HepG2 (cell line): Measurements from ENCODE around the gene CRISPLD2. TPM values are rescaled to one million over a fixed set of nuclear protein-coding genes. Genes with fewer than 3 reads are reported as not detected.

Experiments used
- ATF7 ChIP-seq, 2 experiments: fragments of 450-650 bp in 1 of 2; sonication (generic) in 1 of 2; formaldehyde crosslinking in 1 of 2; IDR thresholded peaks; 2 replicates each; pipeline versions ENCODE4 v1.4.0 to v1.6.1; 2016 to 2020; ENCODE audit warnings: antibody characterized with exemption in 1 of 2, mild to moderate bottlenecking in 1 of 2, missing genetic modification reagents in 1 of 2
- BRF2 ChIP-seq: sonication (generic); formaldehyde crosslinking; IDR thresholded peaks from 2 replicates; pipeline ENCODE4 v1.8.1; 2022; ENCODE audit warnings: mild to moderate bottlenecking, missing genetic modification reagents
- FOXM1 ChIP-seq: sonication (generic); formaldehyde crosslinking; IDR thresholded peaks from 2 replicates; pipeline ENCODE4 v1.5.0; 2020; ENCODE audit warnings: missing genetic modification reagents
- FOXP1 ChIP-seq, 2 experiments: fragments of 450-650 bp in 1 of 2; IDR thresholded peaks; 2 replicates each; pipeline ENCODE4 v1.6.1; 2017 to 2018; ENCODE audit warnings: antibody characterized with exemption in 1 of 2
- GZF1 ChIP-seq: sonication (generic); formaldehyde crosslinking; IDR thresholded peaks from 2 replicates; pipeline ENCODE4 v1.5.1; 2020; ENCODE audit warnings: mild to moderate bottlenecking, missing genetic modification reagents
- HNF4G ChIP-seq, 2 experiments: sonication (generic) in 1 of 2; formaldehyde crosslinking in 1 of 2; IDR thresholded peaks; 2 replicates each; pipeline versions ENCODE4 v1.4.0 to v1.6.1; 2011 to 2020; ENCODE audit warnings: borderline replicate concordance in 2 of 2, low read depth in 2 of 2, mild to moderate bottlenecking in 2 of 2, low read length in 1 of 2, missing genetic modification reagents in 1 of 2, moderate library complexity in 1 of 2
- MEIS2 ChIP-seq: sonication (generic); formaldehyde crosslinking; IDR thresholded peaks from 2 replicates; pipeline ENCODE4 v1.9.0; 2021; ENCODE audit warnings: mild to moderate bottlenecking, missing genetic modification reagents
- NR0B2 ChIP-seq: sonication (generic); formaldehyde crosslinking; IDR thresholded peaks from 2 replicates; pipeline ENCODE4 v1.4.0; 2020; ENCODE audit warnings: mild to moderate bottlenecking, missing genetic modification reagents
- PHF8 ChIP-seq: sonication (generic); formaldehyde crosslinking; IDR thresholded peaks from 2 replicates; pipeline ENCODE4 v1.5.0; 2020; ENCODE audit warnings: missing genetic modification reagents
- POLR2G ChIP-seq: fragments of 200-400 bp; formaldehyde crosslinking; IDR thresholded peaks from 2 replicates; pipeline ENCODE4 v1.6.1; 2018; ENCODE audit warnings: mild to moderate bottlenecking, low read depth, low read length, moderate library complexity
- RXRA ChIP-seq: sonication (generic); formaldehyde crosslinking; IDR thresholded peaks from 2 replicates; pipeline ENCODE4 v1.5.1; 2020; ENCODE audit warnings: missing genetic modification reagents
- SPEN ChIP-seq: sonication (generic); formaldehyde crosslinking; IDR thresholded peaks from 2 replicates; pipeline ENCODE4 v1.5.1; 2020; ENCODE audit warnings: low read depth, mild to moderate bottlenecking, missing genetic modification reagents
- U2AF2 ChIP-seq: fragments of 200-400 bp; formaldehyde crosslinking; IDR thresholded peaks from 2 replicates; pipeline ENCODE4 v1.6.1; 2017; ENCODE audit warnings: low read depth, mild to moderate bottlenecking, low read length
- ZBTB20 ChIP-seq: sonication (generic); formaldehyde crosslinking; IDR thresholded peaks from 2 replicates; pipeline ENCODE4 v1.8.1; 2023; ENCODE audit warnings: missing genetic modification reagents, low read depth, mild to moderate bottlenecking, borderline replicate concordance
- ZKSCAN1 ChIP-seq: fragments of 150-350 bp; IDR thresholded peaks from 2 replicates; pipeline ENCODE4 v1.6.1; 2014; ENCODE audit warnings: low read length
- ZMAT3 ChIP-seq: sonication (generic); formaldehyde crosslinking; conservative IDR thresholded peaks from 2 replicates; pipeline ENCODE4 v1.7.0; 2021; ENCODE audit warnings: missing genetic modification reagents
- ZNF121 ChIP-seq: sonication (generic); formaldehyde crosslinking; IDR thresholded peaks from 2 replicates; pipeline ENCODE4 v1.5.0; 2020; ENCODE audit warnings: mild to moderate bottlenecking, missing genetic modification reagents
- ZNF362 ChIP-seq: sonication (generic); formaldehyde crosslinking; IDR thresholded peaks from 2 replicates; pipeline ENCODE4 v1.4.0; 2020; ENCODE audit warnings: missing genetic modification reagents, mild to moderate bottlenecking, borderline replicate concordance
- ZNF607 ChIP-seq: sonication (generic); formaldehyde crosslinking; IDR thresholded peaks from 2 replicates; pipeline ENCODE4 v1.5.1; 2020; ENCODE audit warnings: missing genetic modification reagents, mild to moderate bottlenecking, borderline replicate concordance
- polyA plus RNA-seq, 8 experiments: library from polyadenylated mRNA; depleted of rRNA in 3 of 8; stranded (reverse) in 7 of 8; unstranded in 1 of 8; fragments of >200 nt; fragmentation: Illumina TruSeq in 4 of 8; extraction: Trizol in 4 of 8; gene quantifications; 2 replicates each; pipeline versions ENCODE4 v1.2.1 to v1.2.3, GENCODE V29; 2011 to 2016; ENCODE audit warnings: low read depth in 4 of 8, missing spikeins in 1 of 8, mixed read lengths in 1 of 8; ENCODE audit not compliant: insufficient read depth in 1 of 8
- total RNA-seq, 5 experiments: library from RNA; depleted of rRNA; stranded (reverse); fragments of >200 nt; fragmentation: Illumina TruSeq; extraction: Trizol; gene quantifications; 2 replicates each; pipeline ENCODE4 v1.2.3, GENCODE V29; 2016; ENCODE audit warnings: low read depth in 1 of 5

CRISPLD2 gene
- total and polyA plus RNA-seq, 2 of the 13 experiments (the other 11 are each of a cell fraction or from before 2014, with no cell fraction given), result 0.04 to 0.31 TPM

- TF ChIP-seq ZMAT3 (CRISPR knock-in tag) (peak; percentile 55; the same call in 1 of the 2 replicates), HNF4G (IDR thresholded peaks at IDR 0.05; ENCODE audit: borderline replicate concordance, low read depth, low read length) (peak; percentile 88), HNF4G (CRISPR knock-in tag; IDR thresholded peaks at IDR 0.05; ENCODE audit: borderline replicate concordance, low read depth) (peak; percentile 83; the same call in 1 of the 2 replicates), POLR2G (no peak), MEIS2 (CRISPR knock-in tag) (0 out of 2 replicates have a peak, but pooled peaks have one; percentile 27), ZKSCAN1 (no peak), ATF7 (IDR thresholded peaks at IDR 0.05) (no peak), ATF7 (CRISPR knock-in tag; IDR thresholded peaks at IDR 0.05) (peak; percentile 59; the same call in 1 of the 2 replicates), ZNF607 (CRISPR knock-in tag) (0 out of 2 replicates have a peak, but pooled peaks have one; percentile 26), GZF1 (CRISPR knock-in tag) (peak; percentile 98), SPEN (peak; percentile 54; the same call in 1 of the 2 replicates), ZNF362 (CRISPR knock-in tag) (0 out of 2 replicates have a peak, but pooled peaks have one; percentile 25), FOXM1 (no peak), PHF8 (CRISPR knock-in tag) (peak; percentile 55), FOXP1 (IDR thresholded peaks at IDR 0.05) (no peak), FOXP1 (CRISPR knock-in tag; IDR thresholded peaks at IDR 0.05) (no peak), RXRA (CRISPR knock-in tag) (peak; percentile 93), ZBTB20 (CRISPR knock-in tag) (peak; percentile 30; the same call in 1 of the 2 replicates), ZNF121 (CRISPR knock-in tag) (peak; percentile 8; the same call in 1 of the 2 replicates), NR0B2 (CRISPR knock-in tag) (peak; percentile 63; the same call in 1 of the 2 replicates), BRF2 (no peak), U2AF2 (no peak)
These were observed 128.4 kb downstream of the CRISPLD2 start (continued) for GRCh38 chr16:84947996-84948850.
